ENCODE data around the gene TLK1. TPM values are rescaled to one million over a fixed set of nuclear protein-coding genes. Genes with fewer than 3 reads are reported as not detected.

The TLK1 gene
- total and polyA plus RNA-seq, 12 donors, result 5.8 to 41.8 (median 31.1) TPM

DNA sequence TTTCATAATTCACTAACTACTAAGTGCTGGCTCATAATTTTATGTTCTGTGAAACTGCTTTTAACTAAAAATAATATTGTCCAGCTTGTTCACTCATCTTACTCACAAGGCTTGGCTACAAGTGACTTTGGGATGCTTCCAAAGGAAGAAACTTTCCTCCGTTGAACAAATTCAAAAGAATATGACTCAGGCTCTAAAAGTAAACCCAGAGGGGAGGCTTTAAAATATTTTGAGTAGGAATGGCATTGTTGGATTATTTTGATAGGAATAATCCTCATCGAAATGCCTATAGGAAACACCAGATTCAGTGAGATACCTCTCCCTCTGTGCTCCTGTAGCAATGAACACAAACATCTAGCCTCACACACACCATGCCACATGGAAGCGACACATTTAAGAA, 25.2 kb upstream of the TLK1 start:
- intact Hi-C loops (cut with DNase I), result loop anchor here in 1 of 10 donors (10.0 kb wide), 1 partner anchor 229 kb away; no protein-coding TSS in a partner anchor
- Histone ChIP-seq H3K4me3 (no peak overlapping the region), H3K9me3 (no peaks in the 10 kb centered on the region), H3K36me3 (no peaks in the 10 kb centered on the region), H3K27ac (no peak overlapping the region), H3K27me3 (peaks cover 0 to 5% (median 0%) of the 10 kb centered on the region in 7 donors), H3K4me1 (peaks cover 0 to 7% (median 0%) of the 10 kb centered on the region in 9 donors)
- ATAC-seq, result no peak
- peak in 1 of 2 donors; percentile 4 for DNase-seq
- TF ChIP-seq, protein P1, sequence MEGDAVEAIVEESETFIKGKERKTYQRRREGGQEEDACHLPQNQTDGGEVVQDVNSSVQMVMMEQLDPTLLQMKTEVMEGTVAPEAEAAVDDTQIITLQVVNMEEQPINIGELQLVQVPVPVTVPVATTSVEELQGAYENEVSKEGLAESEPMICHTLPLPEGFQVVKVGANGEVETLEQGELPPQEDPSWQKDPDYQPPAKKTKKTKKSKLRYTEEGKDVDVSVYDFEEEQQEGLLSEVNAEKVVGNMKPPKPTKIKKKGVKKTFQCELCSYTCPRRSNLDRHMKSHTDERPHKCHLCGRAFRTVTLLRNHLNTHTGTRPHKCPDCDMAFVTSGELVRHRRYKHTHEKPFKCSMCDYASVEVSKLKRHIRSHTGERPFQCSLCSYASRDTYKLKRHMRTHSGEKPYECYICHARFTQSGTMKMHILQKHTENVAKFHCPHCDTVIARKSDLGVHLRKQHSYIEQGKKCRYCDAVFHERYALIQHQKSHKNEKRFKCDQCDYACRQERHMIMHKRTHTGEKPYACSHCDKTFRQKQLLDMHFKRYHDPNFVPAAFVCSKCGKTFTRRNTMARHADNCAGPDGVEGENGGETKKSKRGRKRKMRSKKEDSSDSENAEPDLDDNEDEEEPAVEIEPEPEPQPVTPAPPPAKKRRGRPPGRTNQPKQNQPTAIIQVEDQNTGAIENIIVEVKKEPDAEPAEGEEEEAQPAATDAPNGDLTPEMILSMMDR (IDR thresholded peaks at IDR 0.05), result no peak
- 55 to 62% methylated on average over 3 of the region's 3 CpGs for WGBS, 2 donors

DNA sequence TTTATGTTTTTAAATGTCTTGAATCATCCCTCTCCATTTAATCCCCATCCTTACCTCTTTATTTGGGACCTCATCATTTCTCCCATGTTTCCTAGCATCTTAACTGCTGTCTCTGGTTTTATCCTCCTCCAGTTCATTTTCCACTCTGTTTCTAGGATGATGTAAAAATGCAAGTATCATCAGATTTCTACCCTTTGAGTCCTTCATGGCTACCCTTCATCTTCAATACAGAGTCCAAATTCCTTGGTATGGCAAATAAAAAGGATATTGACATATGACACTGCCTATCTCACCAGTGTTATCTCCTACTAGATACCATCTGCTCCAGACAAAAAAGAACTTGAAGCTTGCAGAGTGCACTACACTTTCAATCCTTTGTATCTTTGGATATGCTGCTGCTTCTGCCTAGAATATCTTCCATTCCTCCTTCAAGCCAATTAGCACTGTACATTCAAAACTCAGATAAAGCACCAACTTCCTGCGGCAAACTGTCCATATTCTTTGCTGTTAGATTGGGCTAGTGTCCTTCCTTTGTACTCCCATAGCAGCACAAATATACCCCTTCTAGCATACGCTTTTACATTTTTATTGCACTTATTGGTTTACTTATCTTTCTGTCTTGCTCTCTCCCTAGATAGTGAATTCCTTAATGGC, 24.6 kb upstream of the TLK1 start:
- H3K27ac ChIP-seq, result no peak overlapping the region
- H3K27me3 ChIP-seq, result peaks cover 0 to 5% (median 0%) of the 10 kb centered on the region in 7 donors
- H3K4me1 ChIP-seq, result peaks cover 0 to 7% (median 0%) of the 10 kb centered on the region in 9 donors
- 57 to 73% methylated on average over 2 of the region's 2 CpGs for WGBS, 2 donors
- TF ChIP-seq, protein P1 (IDR thresholded peaks at IDR 0.05), result no peak
- no peaks in the 10 kb centered on the region for H3K36me3 ChIP-seq
- ATAC-seq (no peak), DNase-seq (no peak)
- no peaks in the 10 kb centered on the region for H3K9me3 ChIP-seq
- intact Hi-C loops (cut with DNase I), result loop anchor here in 1 of 10 donors (10.0 kb wide), 1 partner anchor 230 kb away; no protein-coding TSS in a partner anchor
- H3K4me3 ChIP-seq, result no peak overlapping the region

DNA sequence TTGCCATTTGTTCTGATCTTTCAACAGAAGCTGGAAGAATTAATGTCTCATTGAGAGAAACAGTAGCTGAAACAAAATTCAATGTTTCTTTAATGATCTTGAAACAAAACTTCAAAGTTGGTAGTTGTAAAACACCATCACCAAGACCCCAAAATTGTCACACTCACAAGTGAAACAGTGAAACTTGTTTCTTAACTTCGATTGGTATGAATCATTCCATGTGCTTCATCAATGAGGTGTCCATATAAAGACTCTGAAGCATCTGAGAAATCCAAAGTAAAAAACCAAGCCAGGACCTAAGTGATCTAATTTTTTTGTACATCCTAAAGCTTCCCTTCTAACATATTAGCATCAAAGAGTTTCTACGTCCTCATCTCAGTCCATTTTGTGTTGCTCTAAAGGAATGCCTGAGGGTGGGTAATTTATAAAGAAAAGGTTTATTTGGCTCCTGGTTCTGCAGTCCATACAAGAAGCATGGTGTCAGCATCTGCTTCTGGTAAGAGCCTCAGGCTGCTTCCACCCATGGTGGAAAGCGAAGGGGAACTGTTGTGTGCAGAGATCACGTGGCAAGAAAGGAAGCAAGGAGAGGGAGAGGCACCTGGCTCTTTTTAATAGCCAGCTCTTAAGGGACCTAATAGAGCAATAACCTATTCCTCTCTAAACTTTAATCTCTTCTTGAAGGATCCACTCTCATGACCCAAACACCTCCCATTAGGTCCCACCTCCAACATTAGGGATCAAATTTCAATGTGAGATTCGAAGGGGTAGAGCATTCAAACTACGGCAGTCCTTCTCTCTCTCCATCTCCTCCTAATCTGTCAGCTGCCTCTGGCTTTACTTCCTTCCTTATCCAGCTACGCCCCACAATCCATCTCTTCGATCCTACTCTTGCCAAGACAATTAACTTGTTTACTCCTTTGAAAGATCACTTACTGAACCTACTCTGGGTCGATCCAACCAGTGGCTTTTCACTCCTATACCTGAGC, 20.7 kb upstream of the TLK1 start:
- whole genome bisulfite sequencing, 2 donors, result 41 to 47% methylated on average over 9 of the region's 9 CpGs
- peaks cover 0 to 7% (median 0%) of the 10 kb centered on the region in 9 donors for H3K4me1 ChIP-seq
- no peak overlapping the region for H3K27ac ChIP-seq
- no peak overlapping the region for H3K4me3 ChIP-seq
- no peaks in the 10 kb centered on the region for H3K9me3 ChIP-seq
- intact Hi-C loops (cut with DNase I), result loop anchor here in 1 of 10 donors (10.0 kb wide), 1 partner anchor 233 kb away; no protein-coding TSS in a partner anchor
- TF ChIP-seq, protein P1 (IDR thresholded peaks at IDR 0.05), result no peak
- no peak for ATAC-seq
- no peak for DNase-seq
- peaks cover 0 to 5% (median 0%) of the 10 kb centered on the region in 7 donors for H3K27me3 ChIP-seq
- H3K36me3 ChIP-seq, result no peaks in the 10 kb centered on the region

All from heart right ventricle (tissue), 16 donors.